Spleen (tissue), 11 donors: Measurements from ENCODE around the gene PPCDC. TPM values are rescaled to one million over a fixed set of nuclear protein-coding genes. Genes with fewer than 3 reads are reported as not detected.
"Not testable (repeated sequence)": the region's sequence is repeated elsewhere in the genome, so short reads cannot be mapped to it uniquely, and the experiment has no call there.

ENCODE experiments used
- DNase-seq: peaks from one replicate; pipeline ENCODE4 v3.0.0-alpha.2; 2020
- H3K27ac ChIP-seq, 8 donors: fragments of 200-600 bp; sonication (generic) in 7 of 8; 1 replicate in 4 of 8; 2 replicates in 4 of 8; pipeline versions ENCODE4 v1.5.0 to v1.8.0; 2016 to 2021; ENCODE audit warnings: inconsistent platforms in 4 of 8, mild to moderate bottlenecking in 4 of 8, moderate library complexity in 1 of 8
- H3K27me3 ChIP-seq, 7 donors: fragments of 200-600 bp; sonication (generic) in 6 of 7; replicated peaks in 1 of 7; 1 replicate in 4 of 7; 2 replicates in 3 of 7; pipeline versions ENCODE4 v1.5.0 to v1.8.0; 2016 to 2021; ENCODE audit warnings: inconsistent platforms in 3 of 7, mild to moderate bottlenecking in 1 of 7
- H3K36me3 ChIP-seq, 6 donors: fragments of 200-600 bp; sonication (generic) in 5 of 6; 1 replicate in 4 of 6; 2 replicates in 2 of 6; pipeline versions ENCODE4 v1.5.0 to v1.8.0; 2016 to 2021; ENCODE audit warnings: inconsistent platforms in 2 of 6
- H3K4me1 ChIP-seq, 6 donors: fragments of 200-600 bp; sonication (generic) in 5 of 6; 1 replicate in 3 of 6; 2 replicates in 3 of 6; pipeline versions ENCODE4 v1.5.0 to v1.8.0; 2016 to 2021; ENCODE audit warnings: inconsistent platforms in 3 of 6
- H3K4me3 ChIP-seq, 8 donors: fragments of 200-600 bp; sonication (generic) in 7 of 8; 1 replicate in 4 of 8; 2 replicates in 4 of 8; pipeline versions ENCODE4 v1.5.0 to v1.8.0; 2016 to 2021; ENCODE audit warnings: inconsistent platforms in 4 of 8, mild to moderate bottlenecking in 4 of 8, moderate library complexity in 2 of 8
- H3K9me3 ChIP-seq, 8 donors: fragments of 200-600 bp; sonication (generic) in 7 of 8; 1 replicate in 4 of 8; 2 replicates in 4 of 8; pipeline versions ENCODE4 v1.5.0 to v1.8.0; 2016 to 2021; ENCODE audit warnings: inconsistent platforms in 4 of 8
- CTCF ChIP-seq, 11 experiments: fragments of 200-600 bp in 7 of 11; fragments of 450-650 bp in 4 of 11; sonication (generic) in 4 of 11; IDR thresholded peaks in 8 of 11; conservative IDR thresholded peaks in 3 of 11; 1 replicate in 7 of 11; 2 replicates in 4 of 11; pipeline versions ENCODE4 v1.4.0 to v1.8.0; 2016 to 2021; ENCODE audit warnings: antibody characterized with exemption in 11 of 11, inconsistent platforms in 4 of 11, mild to moderate bottlenecking in 1 of 11
- POLR2A ChIP-seq, 3 donors: fragments of 450-650 bp; IDR thresholded peaks; one replicate each; pipeline ENCODE4 v1.5.1; 2017; ENCODE audit warnings: antibody characterized with exemption in 3 of 3, mild to moderate bottlenecking in 1 of 3
- POLR2AphosphoS5 ChIP-seq, 3 donors: sonication (generic); formaldehyde crosslinking; IDR thresholded peaks; one replicate each; pipeline ENCODE4 v1.5.1; 2017; ENCODE audit warnings: antibody characterized with exemption in 3 of 3
- WGBS, 5 donors: extraction: QIAGEN DNeasy Blood & Tissue Kit in 3 of 5; methylation state at CpG; one replicate each; pipeline versions ENCODE4 v1.1.5 to v1.1.7; 2013 to 2018; 5-methylcytosine and 5-hydroxymethylcytosine counted together
- intact Hi-C: fragments of 100-400 bp; cut with DNase I; formaldehyde crosslinking; loops from one replicate; pipeline ENCODE4 v1.15.0; 2023; ENCODE audit warnings: low total_unique reads
- polyA plus RNA-seq, 3 donors: library from polyadenylated mRNA; stranded (reverse); fragments of 200-250 nt; gene quantifications; one replicate each; pipeline ENCODE4 v1.2.1, GENCODE V29; 2013
- total RNA-seq, 7 donors: library from RNA; depleted of rRNA in 3 of 7; stranded (reverse); fragments of >200 nt in 3 of 7; fragmentation: NEBNext Ultra II Directional in 4 of 7; extraction: Animal tissue kit (Norgen Biotek cat#: 25700) in 4 of 7; gene quantifications; one replicate each; pipeline versions ENCODE4 v1.1.0 to v1.2.1, GENCODE V29; 2016 to 2021
- donor health status: healthy with polysubstance abuse.
- donor health status: DM: no; HTN: no; CAD: no; lungs with moderate emphysema.
- donor health status: DM: no; HTN: no; CAD: no.
- donor health status: Bipolar disorder and iron deficiency.
- donor health status: healthy.
- donor health status: DM: no; HTN: no; CAD: no.
- donor health status: DM: yes; HTN: yes; CAD: no.

PPCDC gene
- total and polyA plus RNA-seq, 10 donors, result 13.8 to 29.0 (median 22.2) TPM

- Histone ChIP-seq H3K27ac (peak overlapping the region in 7 of 8 donors; percentile 7 to 84 (median 71)), H3K9me3 (peaks cover 0 to 22% (median 19%) of the 10 kb centered on the region in 8 donors), H3K4me3 (peak overlapping the region in 1 of 8 donors; percentile 31), H3K27me3 (no peaks in the 10 kb centered on the region), H3K36me3 (no peaks in the 10 kb centered on the region), H3K4me1 (peaks cover 9 to 60% (median 28%) of the 10 kb centered on the region in 6 donors)
- TF ChIP-seq POLR2A (IDR thresholded peaks at IDR 0.05) (no peak), POLR2AphosphoS5 (IDR thresholded peaks at IDR 0.05) (peak in 1 of 3 donors; percentile 69)
- no peak for DNase-seq
- 32 to 52% (median 42%) methylated on average over 3 of the region's 3 CpGs for WGBS, 5 donors
- intact Hi-C loops, result no loop called here
Observed at GRCh38 chr15:75073197-75073596, 49.8 kb downstream of the PPCDC start.

GRCh38 chr15:75076277-75076676, 52.9 kb downstream of the PPCDC start:
- Histone ChIP-seq H3K4me3 (no peak overlapping the region), H3K9me3 (peaks cover 0 to 22% (median 19%) of the 10 kb centered on the region in 8 donors), H3K36me3 (no peaks in the 10 kb centered on the region), H3K27me3 (no peaks in the 10 kb centered on the region), H3K27ac (peak overlapping the region in 3 of 8 donors; percentile 29 to 58 (median 38)), H3K4me1 (peaks cover 0 to 34% (median 13%) of the 10 kb centered on the region in 6 donors)
- TF ChIP-seq POLR2A (IDR thresholded peaks at IDR 0.05) (no peak), POLR2AphosphoS5 (IDR thresholded peaks at IDR 0.05) (no peak)
- intact Hi-C loops, result no loop called here
- WGBS, 5 donors, result 67 to 94% (median 88%) methylated on average over 1 to 2 of the region's 2 CpGs
- no peak for DNase-seq

- H3K27ac ChIP-seq, result peak overlapping the region in 3 of 8 donors; percentile 32 to 58 (median 38)
- 45 to 53% (median 51%) methylated on average over 4 of the region's 4 CpGs for WGBS, 5 donors
Observed at GRCh38 chr15:75077551-75077961, 54.2 kb downstream of the PPCDC start.

GRCh38 chr15:75081150-75081549, 57.8 kb downstream of the PPCDC start:
- H3K36me3 ChIP-seq, result no peaks in the 10 kb centered on the region
- no peak overlapping the region for H3K4me3 ChIP-seq
- no peak for DNase-seq
- no peaks in the 10 kb centered on the region for H3K27me3 ChIP-seq
- intact Hi-C loops, result no loop called here
- H3K4me1 ChIP-seq, result peaks cover 0 to 15% (median 0%) of the 10 kb centered on the region in 6 donors
- no peak overlapping the region for H3K27ac ChIP-seq
- H3K9me3 ChIP-seq, result peaks cover 0 to 17% (median 13%) of the 10 kb centered on the region in 8 donors
- TF ChIP-seq POLR2A (IDR thresholded peaks at IDR 0.05) (no peak), POLR2AphosphoS5 (IDR thresholded peaks at IDR 0.05) (no peak), CTCF (IDR thresholded peaks at IDR 0.05 in 8 of 11, conservative IDR thresholded peaks at IDR 0.05 in 3 of 11) (no peak)
- WGBS, 5 donors, result 91 to 99% (median 96%) methylated on average over 8 of the region's 8 CpGs

More at GRCh38 chr15:75077551-75077961, 54.2 kb downstream of the PPCDC start:
- H3K36me3 ChIP-seq, H3K27me3 ChIP-seq, H3K4me3 ChIP-seq, intact Hi-C loops, DNase-seq: not testable (repeated sequence)
- TF ChIP-seq POLR2AphosphoS5 (IDR thresholded peaks at IDR 0.05), result peak in 1 of 3 donors; percentile 56
- Histone ChIP-seq H3K9me3 (peaks cover 0 to 22% (median 19%) of the 10 kb centered on the region in 8 donors), H3K4me1 (peaks cover 0 to 26% (median 9%) of the 10 kb centered on the region in 6 donors)

- Histone ChIP-seq H3K4me1 (peaks cover 0 to 5% (median 0%) of the 10 kb centered on the region in 6 donors), H3K4me3 (no peak overlapping the region), H3K27ac (no peak overlapping the region), H3K27me3 (no peaks in the 10 kb centered on the region), H3K9me3 (peaks cover 0 to 19% (median 11%) of the 10 kb centered on the region in 8 donors), H3K36me3 (no peaks in the 10 kb centered on the region)
- intact Hi-C loops, result no loop called here
- WGBS, 5 donors, result 79 to 89% (median 85%) methylated on average over 1 of the region's 1 CpG
- DNase-seq, result no peak
- TF ChIP-seq POLR2A (IDR thresholded peaks at IDR 0.05) (no peak), POLR2AphosphoS5 (IDR thresholded peaks at IDR 0.05) (no peak), CTCF (IDR thresholded peaks at IDR 0.05 in 8 of 11, conservative IDR thresholded peaks at IDR 0.05 in 3 of 11) (no peak)
Observed at GRCh38 chr15:75082689-75083088, 59.3 kb downstream of the PPCDC start.

GRCh38 chr15:75085708-75086107, 62.3 kb downstream of the PPCDC start:
- peaks cover 0 to 12% (median 4%) of the 10 kb centered on the region in 6 donors for H3K4me1 ChIP-seq
- H3K27ac ChIP-seq, H3K4me3 ChIP-seq, H3K27me3 ChIP-seq, DNase-seq, H3K36me3 ChIP-seq, intact Hi-C loops: not testable (repeated sequence)
- H3K9me3 ChIP-seq, result peaks cover 0 to 19% (median 11%) of the 10 kb centered on the region in 8 donors
- 92 to 97% (median 96%) methylated on average over 3 of the region's 3 CpGs for WGBS, 5 donors
